ENCODE data around the gene COQ6.

DNA sequence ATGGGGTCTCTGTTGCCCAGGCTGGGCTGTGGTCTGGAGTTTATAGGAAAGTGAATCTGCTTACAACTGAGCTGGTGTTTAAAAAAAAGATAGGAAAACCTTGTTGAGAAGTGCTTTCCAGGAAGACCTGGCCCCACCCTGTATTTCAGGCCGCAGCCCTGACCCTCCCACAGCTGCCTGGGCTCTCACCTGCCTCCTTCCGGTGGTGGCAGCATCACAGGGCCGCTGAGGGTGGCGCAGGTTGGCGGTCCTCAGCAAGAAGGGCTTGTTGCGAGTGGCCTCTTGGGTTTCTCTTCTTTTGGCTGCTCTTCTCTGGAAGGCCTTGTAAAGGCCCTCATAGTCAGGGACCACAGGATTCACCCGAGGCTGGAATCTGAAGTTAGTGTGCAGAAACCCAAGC lies 7.9 kb upstream of the COQ6 start:
- TF ChIP-seq, protein P1, sequence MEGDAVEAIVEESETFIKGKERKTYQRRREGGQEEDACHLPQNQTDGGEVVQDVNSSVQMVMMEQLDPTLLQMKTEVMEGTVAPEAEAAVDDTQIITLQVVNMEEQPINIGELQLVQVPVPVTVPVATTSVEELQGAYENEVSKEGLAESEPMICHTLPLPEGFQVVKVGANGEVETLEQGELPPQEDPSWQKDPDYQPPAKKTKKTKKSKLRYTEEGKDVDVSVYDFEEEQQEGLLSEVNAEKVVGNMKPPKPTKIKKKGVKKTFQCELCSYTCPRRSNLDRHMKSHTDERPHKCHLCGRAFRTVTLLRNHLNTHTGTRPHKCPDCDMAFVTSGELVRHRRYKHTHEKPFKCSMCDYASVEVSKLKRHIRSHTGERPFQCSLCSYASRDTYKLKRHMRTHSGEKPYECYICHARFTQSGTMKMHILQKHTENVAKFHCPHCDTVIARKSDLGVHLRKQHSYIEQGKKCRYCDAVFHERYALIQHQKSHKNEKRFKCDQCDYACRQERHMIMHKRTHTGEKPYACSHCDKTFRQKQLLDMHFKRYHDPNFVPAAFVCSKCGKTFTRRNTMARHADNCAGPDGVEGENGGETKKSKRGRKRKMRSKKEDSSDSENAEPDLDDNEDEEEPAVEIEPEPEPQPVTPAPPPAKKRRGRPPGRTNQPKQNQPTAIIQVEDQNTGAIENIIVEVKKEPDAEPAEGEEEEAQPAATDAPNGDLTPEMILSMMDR (conservative IDR thresholded peaks at IDR 0.05 in 1 of 2, IDR thresholded peaks at IDR 0.05 in 1 of 2; ENCODE audit: extremely low read depth in 1 of 2, insufficient read depth in 1 of 2, low read depth in 1 of 2, low read length in 2 of 2) = no peak
- no peak for TF ChIP-seq EZH2 (IDR thresholded peaks at IDR 0.05; ENCODE audit: borderline replicate concordance, low read length)
